ENCODE measurements around the gene ADGRG6.

DNA sequence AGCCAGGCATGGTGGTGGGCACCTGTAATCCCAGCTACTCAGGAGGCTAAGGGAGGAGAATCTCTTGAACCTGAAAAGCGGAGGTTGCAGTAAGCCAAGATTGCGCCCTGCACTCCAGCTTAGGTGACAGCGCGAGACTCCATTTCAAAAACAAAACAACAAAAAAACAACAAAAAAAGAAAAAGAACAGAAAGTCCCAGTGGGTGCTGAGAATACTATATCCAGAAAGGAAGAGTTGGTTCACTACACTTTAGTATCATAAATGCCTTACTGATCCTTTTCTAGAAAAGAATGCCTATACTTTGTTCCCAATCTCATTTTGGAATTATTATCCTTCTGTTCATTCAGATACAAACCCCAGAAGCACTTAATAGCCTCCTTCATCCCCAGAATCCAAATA is 20.9 kb upstream of the ADGRG6 start:
- TF ChIP-seq, protein P1, sequence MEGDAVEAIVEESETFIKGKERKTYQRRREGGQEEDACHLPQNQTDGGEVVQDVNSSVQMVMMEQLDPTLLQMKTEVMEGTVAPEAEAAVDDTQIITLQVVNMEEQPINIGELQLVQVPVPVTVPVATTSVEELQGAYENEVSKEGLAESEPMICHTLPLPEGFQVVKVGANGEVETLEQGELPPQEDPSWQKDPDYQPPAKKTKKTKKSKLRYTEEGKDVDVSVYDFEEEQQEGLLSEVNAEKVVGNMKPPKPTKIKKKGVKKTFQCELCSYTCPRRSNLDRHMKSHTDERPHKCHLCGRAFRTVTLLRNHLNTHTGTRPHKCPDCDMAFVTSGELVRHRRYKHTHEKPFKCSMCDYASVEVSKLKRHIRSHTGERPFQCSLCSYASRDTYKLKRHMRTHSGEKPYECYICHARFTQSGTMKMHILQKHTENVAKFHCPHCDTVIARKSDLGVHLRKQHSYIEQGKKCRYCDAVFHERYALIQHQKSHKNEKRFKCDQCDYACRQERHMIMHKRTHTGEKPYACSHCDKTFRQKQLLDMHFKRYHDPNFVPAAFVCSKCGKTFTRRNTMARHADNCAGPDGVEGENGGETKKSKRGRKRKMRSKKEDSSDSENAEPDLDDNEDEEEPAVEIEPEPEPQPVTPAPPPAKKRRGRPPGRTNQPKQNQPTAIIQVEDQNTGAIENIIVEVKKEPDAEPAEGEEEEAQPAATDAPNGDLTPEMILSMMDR (conservative IDR thresholded peaks at IDR 0.05 in 1 of 2, IDR thresholded peaks at IDR 0.05 in 1 of 2; ENCODE audit: extremely low read depth in 1 of 2, insufficient read depth in 1 of 2, low read depth in 1 of 2, low read length in 2 of 2): no peak
- TF ChIP-seq EZH2 (IDR thresholded peaks at IDR 0.05; ENCODE audit: borderline replicate concordance, low read length): no peak
